ENCODE data around the gene DHRSX.

The DHRSX gene

GRCh38 chrX:2193273-2193592, 307.5 kb downstream of the DHRSX start:
- no peak for DNase-seq (ENCODE audit: low spot score)

DNA sequence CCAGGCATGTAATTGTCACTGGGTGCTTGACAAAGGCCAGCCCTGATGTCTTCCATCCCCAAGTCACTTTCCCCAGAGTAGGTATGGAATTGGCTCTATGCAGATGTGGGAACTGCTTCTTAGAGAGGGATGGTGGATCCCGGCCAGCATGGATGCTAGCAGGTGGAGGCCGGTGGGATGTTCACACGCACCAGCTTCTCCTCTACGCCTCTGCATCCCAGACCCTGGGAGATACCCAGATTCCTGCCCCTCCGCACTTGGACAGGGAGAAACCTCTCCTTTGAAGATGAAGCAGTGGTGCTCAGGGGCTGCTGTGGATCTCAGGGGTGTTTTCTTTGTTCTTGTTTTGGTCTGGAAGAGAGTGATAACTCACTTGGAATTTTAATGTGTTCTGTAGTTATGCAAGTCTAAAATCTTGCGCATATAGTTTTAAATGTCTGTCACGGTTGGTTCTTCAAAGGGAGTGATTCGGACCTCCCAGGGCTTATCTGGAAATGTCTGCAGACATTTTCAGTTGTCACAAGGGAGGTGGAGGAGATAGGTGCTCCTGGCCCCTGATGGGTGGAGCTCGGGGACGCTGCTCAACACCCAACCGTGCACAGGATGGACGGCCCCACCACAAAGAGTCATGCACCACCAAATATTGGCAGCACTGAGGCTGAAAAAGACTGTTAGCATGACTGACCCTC, 308.0 kb downstream of the DHRSX start:
- no peak for DNase-seq (ENCODE audit: low spot score)

- no peak for DNase-seq (ENCODE audit: low spot score)
Measured at GRCh38 chrX:2188840-2189239, 311.9 kb downstream of the DHRSX start.

- peak; percentile 54 for DNase-seq (ENCODE audit: low spot score)
Measured at GRCh38 chrX:2188330-2188792, 312.4 kb downstream of the DHRSX start.

GRCh38 chrX:2187352-2188115, 313.2 kb downstream of the DHRSX start:
- no peak for DNase-seq (ENCODE audit: low spot score)

- no peak for DNase-seq (ENCODE audit: low spot score)
Measured at GRCh38 chrX:2185341-2186082, 315.3 kb downstream of the DHRSX start.

GRCh38 chrX:2184089-2184488, 316.7 kb downstream of the DHRSX start:
- DNase-seq (ENCODE audit: low spot score) = no peak

DNA sequence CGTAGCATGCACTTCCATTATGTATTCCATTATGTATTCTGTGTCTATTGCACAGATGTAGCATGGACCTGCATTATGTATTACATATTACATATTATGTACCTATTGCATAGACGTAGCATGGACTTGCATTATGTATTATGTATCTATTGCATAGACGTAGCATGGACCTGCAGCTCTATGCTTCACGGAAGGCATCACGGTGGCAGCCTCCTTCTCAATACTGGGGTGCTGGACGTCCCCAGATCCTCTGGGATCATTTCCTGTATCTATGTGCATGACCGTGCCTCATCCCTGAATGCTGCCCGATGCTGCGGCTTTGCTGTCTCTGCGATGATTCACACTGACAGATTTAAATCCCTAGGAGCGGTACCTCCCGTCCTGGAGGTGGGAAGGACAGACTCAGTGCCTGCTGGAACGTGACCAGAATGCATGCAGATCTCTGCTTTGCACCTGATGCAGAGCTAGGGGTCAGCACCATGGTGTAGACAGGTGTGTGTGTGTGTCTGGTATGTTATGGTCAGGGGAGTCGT, 317.5 kb downstream of the DHRSX start:
- DNase-seq (ENCODE audit: low spot score) = no peak

DNA sequence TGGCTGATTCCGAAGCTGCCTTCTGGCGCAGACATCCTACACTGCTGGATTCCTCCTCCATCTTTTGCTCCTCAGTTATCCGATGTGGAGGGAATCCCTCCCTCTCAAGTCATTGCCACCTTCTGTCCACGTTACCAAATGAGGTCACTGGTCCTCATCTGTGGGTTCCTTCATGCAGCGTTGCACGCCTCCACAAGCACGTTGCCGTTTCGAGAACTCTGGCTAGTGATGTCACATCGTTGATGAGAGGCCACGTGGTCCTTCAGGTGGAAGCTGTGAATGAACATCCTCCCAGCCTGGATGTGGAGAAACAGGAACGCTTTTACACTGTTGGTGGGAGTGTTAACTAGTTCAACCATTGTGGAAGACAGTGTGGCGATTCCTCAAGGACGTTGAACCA, 323.2 kb downstream of the DHRSX start:
- no peak for DNase-seq (ENCODE audit: low spot score)

DNA sequence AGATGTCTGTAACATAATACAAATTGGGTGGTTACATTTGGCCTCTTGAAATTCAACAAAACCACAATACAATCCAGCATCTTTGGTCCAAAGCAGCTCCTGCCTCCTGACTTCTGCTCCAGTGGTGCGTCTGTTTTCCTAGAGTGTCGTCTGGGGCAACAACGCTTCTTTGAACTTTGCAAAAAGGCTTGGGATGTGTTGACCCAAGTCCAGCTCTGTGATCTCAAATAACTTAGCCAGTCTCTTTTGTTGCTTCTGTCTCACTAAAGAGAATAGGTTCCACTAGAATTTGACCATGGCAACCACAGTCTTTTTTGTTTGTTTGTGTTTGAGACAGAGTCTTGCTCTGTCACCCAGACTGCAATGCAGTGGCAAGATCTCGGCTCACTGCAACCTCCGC, 324.0 kb downstream of the DHRSX start:
- no peak for DNase-seq (ENCODE audit: low spot score)

GRCh38 chrX:2176274-2176673, 324.5 kb downstream of the DHRSX start:
- DNase-seq (ENCODE audit: low spot score) = no peak

DNA sequence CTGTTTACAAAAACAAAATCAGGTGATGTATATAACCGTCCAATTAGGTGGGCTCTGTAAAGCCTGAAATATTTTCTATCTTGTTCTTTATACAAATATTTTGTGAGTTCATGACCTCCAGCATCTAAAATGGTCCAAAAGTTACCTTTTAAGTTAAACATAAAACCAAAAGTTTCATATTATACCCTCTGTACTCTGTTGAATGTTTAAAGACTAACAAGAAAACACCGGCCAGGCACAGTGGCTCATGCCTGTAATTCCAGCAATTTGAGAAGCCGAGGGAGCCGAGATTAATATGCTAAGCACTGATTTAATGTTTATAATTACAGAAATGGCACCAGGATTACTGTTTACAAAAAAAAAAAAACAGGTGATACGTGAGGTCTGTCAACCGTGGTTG, 328.4 kb downstream of the DHRSX start:
- DNase-seq (ENCODE audit: low spot score) = no peak

All from SW480 (cell line).